Transverse colon (tissue), 4 donors: ENCODE data around the gene BRMS1. TPM values are rescaled to one million over a fixed set of nuclear protein-coding genes. Genes with fewer than 3 reads are reported as not detected.

Experiments
- DNase-seq: peaks from one replicate; pipeline ENCODE4 v3.0.0-alpha.2; 2019
- H3K27ac ChIP-seq, 4 donors: fragments of 200-600 bp; sonication (generic); 2 replicates each; pipeline ENCODE4 v1.5.1; 2016 to 2018; ENCODE audit warnings: inconsistent platforms in 4 of 4
- H3K27me3 ChIP-seq: fragments of 200-600 bp; sonication (generic); 2 replicates; pipeline ENCODE4 v1.5.1; 2017; ENCODE audit warnings: inconsistent platforms
- H3K36me3 ChIP-seq, 4 donors: fragments of 200-600 bp; sonication (generic); 2 replicates each; pipeline ENCODE4 v1.5.1; 2017 to 2019; ENCODE audit warnings: inconsistent platforms in 4 of 4
- H3K4me1 ChIP-seq, 4 donors: fragments of 200-600 bp; sonication (generic); 2 replicates each; pipeline ENCODE4 v1.5.1; 2017 to 2020; ENCODE audit warnings: inconsistent platforms in 4 of 4
- H3K4me3 ChIP-seq, 4 donors: fragments of 200-600 bp; sonication (generic); 1 replicate in 1 of 4; 2 replicates in 3 of 4; pipeline versions ENCODE4 v1.5.1 to v1.6.1; 2017 to 2019; ENCODE audit warnings: inconsistent platforms in 4 of 4
- H3K9me3 ChIP-seq, 2 donors: fragments of 200-600 bp; sonication (generic); 2 replicates each; pipeline ENCODE4 v1.5.1; 2017 to 2019; ENCODE audit warnings: inconsistent platforms in 2 of 2
- CTCF ChIP-seq, 5 experiments: fragments of 200-600 bp in 3 of 5; fragments of 450-650 bp in 2 of 5; sonication (generic) in 3 of 5; IDR thresholded peaks; 1 replicate in 2 of 5; 2 replicates in 3 of 5; pipeline ENCODE4 v1.5.1; 2016 to 2017; ENCODE audit warnings: antibody characterized with exemption in 5 of 5, inconsistent platforms in 3 of 5, mild to moderate bottlenecking in 2 of 5, moderate library complexity in 1 of 5
- EP300 ChIP-seq: sonication (generic); formaldehyde crosslinking; IDR thresholded peaks from one replicate; pipeline ENCODE4 v1.6.1; 2017; ENCODE audit warnings: antibody characterized with exemption, low read depth
- POLR2A ChIP-seq: fragments of 450-650 bp; IDR thresholded peaks from one replicate; pipeline ENCODE4 v1.6.1; 2016; ENCODE audit warnings: antibody characterized with exemption, mild to moderate bottlenecking, moderate library complexity
- POLR2AphosphoS5 ChIP-seq, 3 donors: sonication (generic); formaldehyde crosslinking; IDR thresholded peaks; one replicate each; pipeline ENCODE4 v1.6.1; 2016; ENCODE audit warnings: antibody characterized with exemption in 3 of 3
- WGBS, 2 donors: methylation state at CpG; one replicate each; pipeline ENCODE4 v1.1.5; 2018; ENCODE audit warnings: low coverage in 1 of 2; 5-methylcytosine and 5-hydroxymethylcytosine counted together
- in situ Hi-C, 4 donors: fragments of 200-750 bp; cut with MboI; loops; one replicate each; pipeline versions ENCODE4 v1.15.0 to v1.15.1; 2017; ENCODE audit warnings: low sequenced_read_pairs in 3 of 4, low pct_ligation_motif_present in 1 of 4, low pct_unique_long_range_greater_than_20kb in 1 of 4
- intact Hi-C: fragments of 100-400 bp; cut with DNase I; formaldehyde crosslinking; loops from one replicate; pipeline ENCODE4 v1.15.1; 2023; ENCODE audit warnings: low total_unique reads
- total RNA-seq, 4 donors: library from RNA; depleted of rRNA; stranded (reverse); fragments of >200 nt; gene quantifications; one replicate each; pipeline ENCODE4 v1.1.0, GENCODE V29; 2016

Gene BRMS1
- total RNA-seq, 4 donors from 2014 or later = 34.0 to 178 (median 63.1) TPM

- peaks cover 9 to 32% (median 22%) of the 10 kb centered on the region in 4 donors for H3K4me1 ChIP-seq
- intact Hi-C loops = no loop called here
- in situ Hi-C loops = no loop called here
Measured at GRCh38 chr11:66318600-66318970, 26.3 kb downstream of the BRMS1 start.

GRCh38 chr11:66317723-66318599 is 26.9 kb downstream of the BRMS1 start:
- Histone ChIP-seq H3K9me3 (no peaks in the 10 kb centered on the region), H3K27me3 (no peaks in the 10 kb centered on the region), H3K36me3 (no peaks in the 10 kb centered on the region), H3K4me1 (peaks cover 15 to 39% (median 28%) of the 10 kb centered on the region in 4 donors), H3K4me3 (no peak overlapping the region), H3K27ac (peak overlapping the region; percentile 79 to 95 (median 88))
- WGBS, 2 donors = 42% methylated on average over 15 of the region's 16 CpGs; no CpG with 5 or more reads in 1 of the 2 donors
- intact Hi-C loops = no loop called here
- peak; percentile 47 for DNase-seq
- TF ChIP-seq EP300 (no peak), CTCF (IDR thresholded peaks at IDR 0.05) (no peak), POLR2AphosphoS5 (IDR thresholded peaks at IDR 0.05) (no peak), POLR2A (no peak)
- in situ Hi-C loops = no loop called here

More at GRCh38 chr11:66318600-66318970, 26.3 kb downstream of the BRMS1 start:
- Histone ChIP-seq H3K9me3 (no peaks in the 10 kb centered on the region), H3K36me3 (no peaks in the 10 kb centered on the region), H3K27ac (peak overlapping the region; percentile 79 to 95 (median 88)), H3K4me3 (no peak overlapping the region), H3K27me3 (no peaks in the 10 kb centered on the region)
- no peak for DNase-seq
- WGBS, 2 donors = 72% methylated on average over 3 of the region's 3 CpGs; no CpG with 5 or more reads in 1 of the 2 donors
- no peak for TF ChIP-seq CTCF (IDR thresholded peaks at IDR 0.05)

- H3K36me3 ChIP-seq = no peaks in the 10 kb centered on the region
- H3K4me1 ChIP-seq = peaks cover 16 to 41% (median 29%) of the 10 kb centered on the region in 4 donors
- H3K9me3 ChIP-seq = no peaks in the 10 kb centered on the region
- peak overlapping the region; percentile 25 to 44 (median 40) for H3K4me3 ChIP-seq
- DNase-seq = no peak
- 40 to 51% methylated on average over 1 to 12 of the region's 14 CpGs for WGBS, 2 donors
- TF ChIP-seq CTCF (IDR thresholded peaks at IDR 0.05) (no peak), POLR2A (no peak), EP300 (no peak), POLR2AphosphoS5 (IDR thresholded peaks at IDR 0.05) (no peak)
- peak overlapping the region; percentile 79 to 95 (median 88) for H3K27ac ChIP-seq
- in situ Hi-C loops (no loop called here), intact Hi-C loops (no loop called here)
- no peaks in the 10 kb centered on the region for H3K27me3 ChIP-seq
Measured at GRCh38 chr11:66317322-66317722, 27.6 kb downstream of the BRMS1 start.

GRCh38 chr11:66316849-66317251 is 28.1 kb downstream of the BRMS1 start, which contains the start of gene CD248:
Gene CD248 (minus strand): TSS chr11:66317044. CDS start chr11:66317027, 17 bp downstream.
- in situ Hi-C loops (no loop called here), intact Hi-C loops (no loop called here)
- Histone ChIP-seq H3K36me3 (no peaks in the 10 kb centered on the region), H3K4me1 (peaks cover 16 to 43% (median 29%) of the 10 kb centered on the region in 4 donors), H3K27me3 (no peaks in the 10 kb centered on the region), H3K27ac (peak within 1 kb of the TSS; percentile 79 to 95 (median 88)), H3K4me3 (peak within 1 kb of the TSS; percentile 25 to 44 (median 40)), H3K9me3 (no peaks in the 10 kb centered on the region)
- TF ChIP-seq POLR2AphosphoS5 (IDR thresholded peaks at IDR 0.05) = peak in 2 of 3 donors; percentile 26 to 38
- TF ChIP-seq CTCF (IDR thresholded peaks at IDR 0.05) = no peak
- TF ChIP-seq EP300 = no peak
- TF ChIP-seq POLR2A = no peak
- DNase-seq = peak; percentile 43
- 49% methylated on average over 21 of the region's 29 CpGs; no CpG with 5 or more reads in 1 of the 2 donors for WGBS, 2 donors
